Measurements from ENCODE around the gene PTCH2. TPM values are rescaled to one million over a fixed set of nuclear protein-coding genes. Genes with fewer than 3 reads are reported as not detected.

PTCH2 gene
- total RNA-seq, 1 experiment from 2014 or later = 0.74 TPM

DNA sequence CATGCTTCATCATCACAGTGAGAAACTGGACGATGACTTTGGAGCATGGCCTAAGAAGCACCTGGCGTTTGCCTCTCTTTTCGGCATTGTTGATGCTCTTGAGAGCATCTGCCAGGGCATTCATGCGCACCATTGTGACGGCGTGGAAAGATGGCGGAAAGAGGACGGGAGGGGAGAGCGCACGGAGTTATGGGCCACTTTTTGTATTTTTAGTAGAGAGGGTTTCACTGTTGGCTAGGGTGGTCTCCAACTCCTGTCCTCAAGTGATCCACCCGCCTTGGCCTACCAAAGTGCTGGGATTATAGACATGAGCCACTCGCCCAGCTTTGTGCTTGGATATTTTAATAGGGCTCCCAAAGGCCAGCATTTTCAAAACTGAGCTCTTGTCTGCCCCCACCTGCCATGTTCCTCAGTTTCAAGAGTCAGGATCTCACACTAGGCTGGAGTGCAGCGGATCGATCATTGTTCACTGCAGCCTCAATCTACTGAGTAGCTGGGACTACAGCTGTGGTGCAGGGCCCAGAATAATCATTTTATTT lies 62.4 kb downstream of the PTCH2 start:
- intact Hi-C loops (cut with micrococcal nuclease; ENCODE audit: unreplicated experiment) = no loop called here
- no peak overlapping the region for H3K4me3 ChIP-seq (ENCODE audit: low read depth in 2 of 2, low read length in 2 of 2)
- peaks cover 10% of the 10 kb centered on the region for H3K4me1 ChIP-seq (ENCODE audit: control insufficient read depth, insufficient read depth, low read length)
- BruUV-seq (replicated peaks) = no TSS peak
- ATAC-seq (no peak), DNase-seq (ENCODE audit: low read depth, low spot score) (no peak)
- H3K27ac ChIP-seq (ENCODE audit: low read length) = no peak overlapping the region
- no peaks in the 10 kb centered on the region for H3K9me3 ChIP-seq (ENCODE audit: control insufficient read depth, insufficient read depth, low read depth, low read length)
- H3K27me3 ChIP-seq (ENCODE audit: control insufficient read depth, insufficient read depth, low read length) = no peaks in the 10 kb centered on the region
- in situ Hi-C loops (cut with HindIII; ENCODE audit: low pct_unique_long_range_greater_than_20kb, low sequenced_read_pairs) = no loop called here
- TF ChIP-seq SIN3A (IDR thresholded peaks at IDR 0.05; ENCODE audit: borderline replicate concordance, insufficient read depth, low read depth, low read length) = no peak
- no peak; the same call in none of the 2 replicates for TF ChIP-seq POLR2AphosphoS5 (IDR thresholded peaks at IDR 0.05; ENCODE audit: low read depth, low read length)
- TF ChIP-seq, protein P1, sequence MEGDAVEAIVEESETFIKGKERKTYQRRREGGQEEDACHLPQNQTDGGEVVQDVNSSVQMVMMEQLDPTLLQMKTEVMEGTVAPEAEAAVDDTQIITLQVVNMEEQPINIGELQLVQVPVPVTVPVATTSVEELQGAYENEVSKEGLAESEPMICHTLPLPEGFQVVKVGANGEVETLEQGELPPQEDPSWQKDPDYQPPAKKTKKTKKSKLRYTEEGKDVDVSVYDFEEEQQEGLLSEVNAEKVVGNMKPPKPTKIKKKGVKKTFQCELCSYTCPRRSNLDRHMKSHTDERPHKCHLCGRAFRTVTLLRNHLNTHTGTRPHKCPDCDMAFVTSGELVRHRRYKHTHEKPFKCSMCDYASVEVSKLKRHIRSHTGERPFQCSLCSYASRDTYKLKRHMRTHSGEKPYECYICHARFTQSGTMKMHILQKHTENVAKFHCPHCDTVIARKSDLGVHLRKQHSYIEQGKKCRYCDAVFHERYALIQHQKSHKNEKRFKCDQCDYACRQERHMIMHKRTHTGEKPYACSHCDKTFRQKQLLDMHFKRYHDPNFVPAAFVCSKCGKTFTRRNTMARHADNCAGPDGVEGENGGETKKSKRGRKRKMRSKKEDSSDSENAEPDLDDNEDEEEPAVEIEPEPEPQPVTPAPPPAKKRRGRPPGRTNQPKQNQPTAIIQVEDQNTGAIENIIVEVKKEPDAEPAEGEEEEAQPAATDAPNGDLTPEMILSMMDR (IDR thresholded peaks at IDR 0.05) = no peak
- TF ChIP-seq TCF7L2 (IDR thresholded peaks at IDR 0.05; ENCODE audit: low read depth, low read length) = no peak
- no peak for TF ChIP-seq REST (IDR thresholded peaks at IDR 0.05; ENCODE audit: insufficient read depth in 1 of 2, low read depth in 2 of 2, low read length in 1 of 2)
- CTCF ChIA-PET = interaction anchor here (0.7 kb wide), 2 partner anchors 10 to 28 kb away, joined by 3 read pairs; partner anchors contain the start of gene BTBD19
- POLR2A ChIA-PET = no interaction called here
- H3K36me3 ChIP-seq (ENCODE audit: control insufficient read depth, insufficient read depth, low read length) = peaks cover 17% of the 10 kb centered on the region; the same call in 1 of the 2 replicates

DNA sequence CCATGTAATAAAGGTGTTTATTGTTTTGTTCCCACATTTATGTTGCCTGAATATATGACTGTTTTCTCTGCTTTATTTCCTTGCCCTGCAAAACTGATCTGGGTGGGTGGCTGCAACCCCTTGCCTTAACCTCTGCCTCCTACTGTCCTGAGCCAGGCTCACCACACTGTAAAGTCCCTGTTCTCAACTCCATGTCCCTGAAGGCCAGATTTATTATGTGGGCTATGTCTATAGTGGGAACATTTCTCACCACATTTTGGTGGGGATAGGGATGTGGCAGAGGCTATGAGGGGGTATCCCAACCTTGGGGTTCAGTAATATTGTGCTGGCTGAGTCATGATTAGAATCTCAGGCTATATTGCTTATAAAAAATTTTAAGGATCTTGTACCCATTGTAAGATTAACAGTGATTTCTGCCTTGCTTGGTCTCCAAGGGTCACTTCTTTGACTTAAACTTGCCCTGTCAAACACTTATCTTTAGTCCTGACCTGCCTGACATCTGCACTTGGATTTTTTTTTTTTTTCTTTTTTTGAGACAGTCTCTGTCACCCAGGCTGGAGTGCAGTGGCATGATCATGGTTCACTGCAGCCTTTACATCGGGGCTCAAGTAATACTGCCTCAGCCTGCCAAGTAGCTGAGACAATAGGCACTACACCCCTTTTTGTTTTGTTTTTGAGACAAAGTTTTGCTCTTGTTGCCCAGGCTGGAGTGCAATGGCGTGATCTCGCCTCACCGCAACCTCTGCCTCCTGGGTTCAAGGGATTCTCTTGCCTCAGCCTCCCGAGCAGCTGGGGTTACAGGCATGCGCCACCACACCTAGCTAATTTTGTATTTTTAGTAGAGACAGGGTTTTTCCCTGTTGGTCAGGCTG lies 64.1 kb downstream of the PTCH2 start:
- Histone ChIP-seq H3K36me3 (ENCODE audit: control insufficient read depth, insufficient read depth, low read length) (peaks cover 17% of the 10 kb centered on the region; the same call in 1 of the 2 replicates), H3K27ac (ENCODE audit: low read length) (no peak overlapping the region), H3K27me3 (ENCODE audit: control insufficient read depth, insufficient read depth, low read length) (no peaks in the 10 kb centered on the region), H3K9me3 (ENCODE audit: control insufficient read depth, insufficient read depth, low read depth, low read length) (no peaks in the 10 kb centered on the region), H3K4me1 (ENCODE audit: control insufficient read depth, insufficient read depth, low read length) (peaks cover 10% of the 10 kb centered on the region), H3K4me3 (ENCODE audit: low read depth in 2 of 2, low read length in 2 of 2) (no peak overlapping the region)
- no peak for TF ChIP-seq TCF7L2 (IDR thresholded peaks at IDR 0.05; ENCODE audit: low read depth, low read length)
- TF ChIP-seq, protein P1 (IDR thresholded peaks at IDR 0.05) = no peak
- TF ChIP-seq POLR2AphosphoS5 (IDR thresholded peaks at IDR 0.05; ENCODE audit: low read depth, low read length) = no peak; the same call in 1 of the 2 replicates
- no peak for TF ChIP-seq SIN3A (IDR thresholded peaks at IDR 0.05; ENCODE audit: borderline replicate concordance, insufficient read depth, low read depth, low read length)
- no peak for TF ChIP-seq REST (IDR thresholded peaks at IDR 0.05; ENCODE audit: insufficient read depth in 1 of 2, low read depth in 2 of 2, low read length in 1 of 2)
- intact Hi-C loops (cut with micrococcal nuclease; ENCODE audit: unreplicated experiment) = no loop called here
- no peak for ATAC-seq
- CTCF ChIA-PET = no interaction called here
- in situ Hi-C loops (cut with HindIII; ENCODE audit: low pct_unique_long_range_greater_than_20kb, low sequenced_read_pairs) = no loop called here
- BruUV-seq (replicated peaks) = no TSS peak
- POLR2A ChIA-PET = no interaction called here
- no peak for DNase-seq (ENCODE audit: low read depth, low spot score)

Data from Panc1 (cell line).